ENCODE measurements around the gene CHRNA10.
A peak's percentile ranks its signal among the peaks of the same experiment; 100 is the strongest.
"Not testable (repeated sequence)": the region's sequence is repeated elsewhere in the genome, so short reads cannot be mapped to it uniquely, and the experiment has no call there.

Gene CHRNA10

DNA sequence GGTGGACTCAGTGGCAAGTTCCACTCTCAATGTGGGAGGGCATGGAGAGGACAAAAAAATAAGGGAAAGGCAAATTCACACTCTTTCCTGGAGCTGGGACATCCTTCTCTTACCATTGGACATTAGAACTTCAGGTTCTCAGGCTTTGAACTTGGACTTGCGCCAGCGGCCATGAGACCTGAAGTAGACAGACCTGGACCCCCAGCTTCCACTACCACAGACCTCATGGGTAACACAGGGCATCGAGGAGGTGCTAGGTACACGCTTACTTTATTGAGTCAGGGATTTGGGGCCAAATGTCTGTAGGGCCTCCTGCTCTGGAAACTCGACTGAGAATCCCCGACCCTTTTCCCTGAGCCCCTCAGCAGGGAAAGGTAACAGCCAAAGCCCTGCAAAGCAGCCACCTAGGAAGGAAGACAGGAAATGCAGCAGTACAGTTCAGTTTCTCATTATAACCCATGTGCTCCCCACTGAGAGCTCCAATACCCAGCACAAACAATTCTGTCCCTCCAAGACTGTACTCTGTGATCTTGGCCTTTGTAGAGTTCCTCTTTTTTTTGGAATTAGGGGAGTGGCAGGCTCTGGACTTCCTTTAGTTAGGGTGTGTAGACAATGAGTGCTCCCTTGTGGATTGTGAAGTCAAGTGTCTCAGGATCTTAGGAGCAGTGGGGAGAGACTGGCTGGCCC lies 5.7 kb downstream of the CHRNA10 start:
- DNase-seq (ENCODE audit: low spot score), result no peak

- DNase-seq (ENCODE audit: low spot score), result no peak
These were observed 7.1 kb downstream of the CHRNA10 start for GRCh38 chr11:3664032-3664630.

GRCh38 chr11:3662856-3663255 lies 8.3 kb downstream of the CHRNA10 start:
- DNase-seq (ENCODE audit: low spot score), result no peak

DNA sequence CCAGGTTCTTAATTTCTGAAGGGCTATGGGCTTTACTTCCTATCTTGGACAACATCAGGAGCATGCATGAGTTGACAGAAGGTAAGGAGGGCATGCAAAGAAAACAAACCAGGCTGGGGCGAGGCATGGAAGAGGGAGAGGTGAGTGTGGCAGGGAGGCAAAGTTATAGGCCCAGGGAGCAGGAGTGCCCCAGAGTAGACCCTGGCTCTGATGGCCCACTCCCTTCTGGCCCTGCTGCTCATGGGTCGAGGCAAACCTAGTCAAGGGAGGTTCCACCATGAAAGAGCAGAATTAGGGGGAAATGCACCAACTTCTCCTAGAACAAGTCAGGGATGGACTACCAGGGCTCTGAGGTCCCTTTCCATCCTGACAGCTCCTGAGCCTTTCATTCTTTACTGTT lies 10.2 kb downstream of the CHRNA10 start:
- DNase-seq (ENCODE audit: low spot score), result no peak

GRCh38 chr11:3659595-3660515 lies 11.3 kb downstream of the CHRNA10 start:
- DNase-seq (ENCODE audit: low spot score), result no peak

- no peak for DNase-seq (ENCODE audit: low spot score)
These were observed 12.9 kb downstream of the CHRNA10 start for GRCh38 chr11:3658252-3658651.

- not testable (repeated sequence) for DNase-seq (ENCODE audit: low spot score)
These were observed 13.9 kb downstream of the CHRNA10 start for GRCh38 chr11:3657331-3657730.

DNA sequence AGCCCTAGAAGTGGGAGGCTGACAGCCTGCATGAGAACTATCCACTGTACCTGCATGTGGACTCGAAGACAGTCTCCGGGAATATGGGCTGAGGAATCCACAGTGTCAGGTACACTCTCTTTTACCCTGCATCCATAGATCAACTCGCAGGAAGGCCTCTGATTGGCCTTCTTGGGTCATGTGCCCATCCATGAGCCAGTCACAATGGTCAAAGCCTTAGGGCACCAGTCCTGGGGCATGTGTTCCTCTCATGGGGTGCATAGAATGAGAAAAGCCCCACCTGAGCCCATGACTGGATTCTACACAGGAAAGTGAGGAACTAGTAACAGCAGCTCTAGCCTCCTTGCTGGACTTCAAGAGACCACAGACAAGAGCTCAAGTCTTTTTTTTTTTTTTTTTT lies 15.6 kb downstream of the CHRNA10 start:
- DNase-seq (ENCODE audit: low spot score), result no peak

DNA sequence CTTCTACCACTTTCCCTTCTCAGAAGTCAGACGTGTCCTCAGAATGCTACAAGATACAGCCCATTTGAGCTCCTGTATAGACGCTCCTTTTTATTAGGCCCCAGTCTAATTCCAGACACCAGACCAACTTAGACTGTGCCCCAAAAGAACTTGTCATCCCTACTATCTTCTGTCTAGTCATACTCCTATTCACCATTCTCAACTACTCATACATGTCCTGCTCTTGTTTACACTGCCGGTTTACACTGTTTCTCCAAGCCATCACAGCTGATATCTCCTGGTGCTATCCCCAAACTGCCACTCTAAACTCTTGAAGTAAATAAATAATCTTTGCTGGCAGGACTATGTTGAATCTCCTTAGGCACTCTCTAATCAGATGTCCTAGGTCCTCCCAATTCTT lies 18.7 kb downstream of the CHRNA10 start:
- not testable (repeated sequence) for DNase-seq (ENCODE audit: low spot score)

DNA sequence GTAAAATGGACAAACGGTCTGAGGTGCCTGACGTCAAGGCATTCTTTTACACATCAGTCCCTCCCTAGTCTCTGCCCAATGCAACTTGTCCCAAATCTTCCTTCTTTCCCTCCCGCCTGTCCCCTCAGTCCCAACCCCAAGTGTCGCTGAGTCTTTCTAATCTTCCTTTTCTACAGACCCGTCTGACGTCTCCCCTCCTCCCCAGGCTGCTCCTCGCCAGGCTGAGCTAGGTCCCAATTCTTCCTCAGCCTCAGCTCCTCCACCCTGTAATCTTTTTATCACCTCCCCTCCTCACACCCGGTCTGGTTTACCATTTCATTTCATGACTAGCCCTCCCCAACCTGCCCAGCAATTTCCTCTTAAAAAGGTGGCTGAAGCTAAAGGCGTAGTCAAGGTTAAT lies 21.8 kb downstream of the CHRNA10 start:
- DNase-seq (ENCODE audit: low spot score), result not testable (repeated sequence)

DNA sequence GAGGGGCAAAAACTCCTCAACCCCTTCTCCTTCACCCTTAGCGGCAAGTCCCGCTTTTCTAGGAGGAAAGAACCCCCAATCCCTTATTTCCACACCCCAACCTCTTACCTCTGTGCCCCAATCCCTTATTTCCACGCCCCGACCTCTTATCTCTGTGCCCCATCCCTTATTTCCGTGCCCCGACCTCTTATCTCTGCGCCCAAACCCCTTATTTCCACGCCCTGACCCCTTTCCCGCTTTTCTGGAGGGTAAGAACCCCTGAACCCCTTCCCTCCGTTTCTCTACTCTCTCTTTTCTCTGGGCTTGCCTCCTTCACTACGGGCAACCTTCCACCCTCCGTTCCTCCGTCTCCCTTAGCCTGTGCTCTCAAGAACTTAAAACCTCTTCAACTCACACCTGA lies 22.3 kb downstream of the CHRNA10 start:
- DNase-seq (ENCODE audit: low spot score), result not testable (repeated sequence)

GRCh38 chr11:3645552-3645951 lies 25.6 kb downstream of the CHRNA10 start:
- DNase-seq (ENCODE audit: low spot score), result no peak

DNA sequence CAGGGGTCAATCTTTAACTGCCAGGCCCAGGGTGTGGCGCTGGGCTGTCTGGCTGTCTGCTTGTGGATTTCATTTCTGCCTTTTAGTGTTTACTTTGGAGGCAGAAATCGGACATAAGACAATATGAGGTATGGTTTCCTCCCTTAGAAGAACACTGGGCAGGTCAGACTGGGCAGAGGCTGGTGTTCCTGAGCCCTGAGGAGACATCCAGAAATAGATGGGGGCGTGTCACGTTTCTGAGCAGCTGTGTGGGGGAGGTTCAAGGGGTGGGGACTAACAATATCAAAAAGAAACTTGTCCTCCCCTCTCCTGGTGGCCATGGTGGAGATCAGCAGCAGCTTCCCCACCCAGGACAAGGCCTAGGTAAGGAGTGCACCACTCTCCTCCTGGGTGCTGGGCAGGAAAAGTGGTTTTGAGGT lies 26.4 kb downstream of the CHRNA10 start, which contains the start of gene ART1:
TSS of gene ART1 (plus strand) at position 312 of the 419 bp plus-strand sequence. CDS start 14,086 bp downstream, outside the sequence.
- no peak for DNase-seq (ENCODE audit: low spot score)

DNA sequence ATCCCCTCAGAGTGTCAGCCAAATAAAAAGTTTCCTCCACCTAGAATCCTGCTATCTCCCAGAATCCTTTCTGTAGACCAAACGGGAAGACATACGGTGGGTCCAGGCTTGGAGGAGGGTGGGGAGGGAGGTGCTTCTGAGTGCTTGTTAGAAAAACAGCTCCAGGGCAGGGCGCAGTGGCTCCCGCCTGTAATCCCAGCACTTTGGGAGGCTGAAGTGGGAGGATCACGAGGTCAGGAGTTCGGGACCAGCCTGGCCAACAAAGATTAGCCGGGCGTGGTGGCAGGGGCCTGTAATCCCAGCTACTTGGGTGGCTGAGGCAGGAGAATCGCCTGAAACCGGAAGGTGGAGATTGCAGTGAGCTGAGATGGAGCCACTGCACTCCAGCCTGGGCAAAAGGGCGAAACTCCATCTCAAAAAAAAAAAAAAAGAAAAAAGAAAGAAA lies 28.1 kb downstream of the CHRNA10 start:
- not testable (repeated sequence) for DNase-seq (ENCODE audit: low spot score)

DNA sequence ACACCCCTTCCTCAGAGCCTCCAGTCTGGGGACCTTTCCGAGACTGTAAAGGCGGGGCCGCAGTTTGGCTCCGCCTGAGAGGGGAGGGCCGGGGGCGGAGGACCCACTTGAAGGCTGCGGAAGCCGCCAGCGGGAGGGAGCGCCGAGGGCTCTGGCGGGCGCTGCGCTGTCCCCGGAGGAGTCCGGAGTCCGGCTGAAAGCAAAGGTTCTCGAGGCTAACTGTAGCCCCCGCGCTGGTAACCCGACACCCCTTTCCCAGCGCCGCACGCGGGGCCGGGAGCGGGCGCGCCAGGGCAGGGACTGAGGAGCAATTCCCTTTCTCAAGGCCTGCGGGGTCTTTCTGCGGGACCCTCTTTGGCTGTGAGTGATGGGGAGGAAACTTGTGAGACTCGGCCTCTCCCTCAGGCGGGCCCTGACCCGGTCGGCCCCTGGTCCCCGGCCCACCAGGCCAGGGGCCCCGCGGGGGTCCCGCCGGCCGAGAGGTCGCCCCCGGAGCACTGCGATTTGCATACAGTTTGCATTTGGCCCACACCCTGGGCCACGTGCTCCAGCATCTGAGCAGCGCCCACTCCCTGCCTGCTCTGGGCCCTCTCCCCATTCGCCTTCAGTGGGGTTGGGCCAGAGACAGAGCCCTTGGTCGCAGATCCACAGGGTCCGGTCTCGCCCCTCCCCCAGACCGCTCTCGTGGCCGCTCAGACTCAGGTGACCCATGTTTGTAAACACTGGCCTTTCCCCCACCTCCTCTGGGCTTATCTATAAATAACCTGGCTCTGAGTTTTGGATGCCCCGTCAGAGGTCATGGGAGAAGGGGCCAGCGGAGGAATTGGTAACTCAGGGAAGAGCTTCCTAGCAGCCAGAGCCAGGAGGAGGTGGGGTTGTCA lies 28.9 kb downstream of the CHRNA10 start:
- peak; percentile 88 for DNase-seq (ENCODE audit: low spot score)

DNA sequence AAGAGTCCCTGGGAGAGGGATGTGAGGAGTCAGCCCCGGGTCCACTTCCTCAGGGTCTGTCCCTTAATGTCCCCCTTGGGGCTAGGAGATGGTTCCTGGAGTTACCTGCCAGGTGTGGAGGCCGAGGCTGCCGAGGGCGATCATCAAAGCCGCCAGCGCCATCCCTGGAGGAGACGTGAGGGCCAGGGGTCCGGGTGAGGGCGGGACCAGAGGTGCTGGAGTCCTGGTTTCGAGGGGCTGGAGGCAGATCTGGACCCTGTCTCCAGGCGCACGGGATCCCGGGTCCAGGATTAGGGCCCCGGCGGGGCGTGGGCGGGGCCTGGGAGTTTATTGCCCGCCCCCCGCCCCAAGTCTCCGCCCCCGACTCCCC lies 29.5 kb downstream of the CHRNA10 start, which contains the start of gene ART5:
TSS of gene ART5 (minus strand) at position 292 of the 370 bp plus-strand sequence. CDS start at position 162, 130 bp downstream.
- no peak for DNase-seq (ENCODE audit: low spot score)

- DNase-seq (ENCODE audit: low spot score), result no peak
These were observed 30.0 kb downstream of the CHRNA10 start for GRCh38 chr11:3641191-3641590.

GRCh38 chr11:3639841-3640240 lies 31.3 kb downstream of the CHRNA10 start:
- DNase-seq (ENCODE audit: low spot score), result no peak

DNA sequence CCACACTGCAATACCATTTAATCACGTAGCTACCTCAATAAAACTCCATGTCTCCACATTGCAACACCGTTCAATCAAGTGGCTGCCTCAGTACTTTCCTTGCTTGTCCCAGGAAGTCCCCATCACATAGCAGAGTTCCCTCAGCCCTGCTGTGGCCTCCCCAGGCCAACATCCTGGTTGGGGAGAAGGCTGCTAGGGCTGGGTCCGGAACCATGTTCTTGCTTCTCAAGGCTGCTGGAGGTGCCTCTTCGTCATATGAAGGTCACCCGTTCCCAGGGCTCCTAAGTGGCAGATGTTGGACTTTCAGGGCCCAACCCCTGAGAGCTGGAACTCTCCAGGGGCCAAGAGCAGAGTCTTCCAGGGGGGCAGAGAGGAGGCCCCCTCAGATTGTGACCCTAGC lies 32.7 kb downstream of the CHRNA10 start:
- DNase-seq (ENCODE audit: low spot score), result no peak

- no peak for DNase-seq (ENCODE audit: low spot score)
These were observed 34.0 kb downstream of the CHRNA10 start for GRCh38 chr11:3637201-3637600.

- no peak for DNase-seq (ENCODE audit: low spot score)
These were observed 35.4 kb downstream of the CHRNA10 start for GRCh38 chr11:3635641-3636375.
